Measurements from ENCODE around the gene TMEM135.

The TMEM135 gene

DNA sequence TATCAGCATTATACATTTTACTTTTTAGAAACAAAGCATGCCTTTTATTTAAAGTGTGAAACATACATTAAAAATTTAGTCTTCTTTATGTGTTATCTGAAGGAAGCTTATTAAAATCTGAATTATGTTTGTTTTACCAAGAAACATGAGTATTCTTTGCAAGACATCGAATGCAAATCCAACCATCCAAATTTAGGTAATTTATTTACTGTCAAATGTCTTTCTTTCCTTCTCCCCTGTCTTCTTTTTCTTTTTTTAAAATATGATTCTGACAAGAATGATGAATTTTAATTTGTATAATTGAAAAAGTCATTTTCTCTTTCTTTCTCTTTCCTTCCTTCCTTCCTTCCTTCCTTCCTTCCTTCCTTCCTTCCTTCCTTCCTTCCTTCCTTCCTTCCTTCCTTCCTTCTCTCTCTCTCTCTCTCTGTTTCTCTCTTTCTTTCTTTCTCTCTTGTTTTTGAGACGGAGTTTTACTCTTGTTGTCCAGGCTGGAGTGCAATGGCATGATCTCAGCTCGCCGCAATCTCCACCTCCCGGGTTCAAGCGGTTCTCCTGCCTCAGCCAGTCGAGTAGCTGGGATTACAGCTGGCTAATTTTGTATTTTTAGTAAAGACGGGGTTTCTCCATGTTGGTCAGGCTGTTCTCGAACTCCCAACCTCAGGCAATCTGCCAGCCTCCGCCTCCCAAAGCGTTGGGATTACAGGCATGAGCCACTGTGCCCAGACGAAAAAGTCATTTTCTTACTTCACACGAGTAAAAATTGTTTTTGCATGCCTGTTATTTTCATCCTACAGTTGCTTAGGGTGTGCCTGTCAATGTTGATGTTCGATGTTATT is 157.5 kb downstream of the TMEM135 start:
- no peak for DNase-seq (ENCODE audit: low read depth)

GRCh38 chr11:87198266-87198881 is 160.6 kb downstream of the TMEM135 start:
- DNase-seq (ENCODE audit: low read depth), result peak; percentile 13

GRCh38 chr11:87201376-87201775 is 163.6 kb downstream of the TMEM135 start:
- no peak for DNase-seq (ENCODE audit: low read depth)

DNA sequence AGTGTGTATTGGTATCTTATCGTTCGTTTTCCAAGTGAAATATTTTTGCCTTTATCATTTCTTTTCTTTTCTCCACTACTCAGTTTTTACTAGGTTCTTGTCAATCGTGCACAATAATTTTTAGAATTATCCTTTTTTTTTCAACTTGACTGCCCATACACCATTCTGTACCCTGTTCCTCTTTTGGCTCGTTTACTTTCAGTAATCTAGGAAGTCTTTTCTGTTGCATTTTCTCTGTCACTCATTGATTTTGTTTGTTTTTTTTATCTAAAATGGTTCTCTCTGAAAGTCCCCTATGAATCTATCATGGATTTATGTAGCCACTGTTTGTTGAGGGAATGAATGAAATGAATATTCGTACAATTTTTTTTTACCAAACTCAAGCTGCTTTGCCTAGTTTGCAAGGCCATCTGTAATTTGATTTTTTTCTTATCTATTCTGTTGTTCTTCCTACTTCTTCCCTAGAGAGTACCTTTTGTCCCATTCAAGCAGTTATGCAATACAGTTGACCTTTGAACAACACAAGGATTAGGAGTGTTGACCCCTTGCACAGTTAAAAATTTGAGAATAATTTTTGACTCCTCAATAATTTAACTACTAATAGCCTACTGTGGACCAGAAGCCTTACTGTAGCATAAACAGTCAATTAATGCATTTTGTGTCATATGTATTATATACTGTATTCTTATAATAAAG is 166.3 kb downstream of the TMEM135 start:
- no peak for DNase-seq (ENCODE audit: low read depth)

DNA sequence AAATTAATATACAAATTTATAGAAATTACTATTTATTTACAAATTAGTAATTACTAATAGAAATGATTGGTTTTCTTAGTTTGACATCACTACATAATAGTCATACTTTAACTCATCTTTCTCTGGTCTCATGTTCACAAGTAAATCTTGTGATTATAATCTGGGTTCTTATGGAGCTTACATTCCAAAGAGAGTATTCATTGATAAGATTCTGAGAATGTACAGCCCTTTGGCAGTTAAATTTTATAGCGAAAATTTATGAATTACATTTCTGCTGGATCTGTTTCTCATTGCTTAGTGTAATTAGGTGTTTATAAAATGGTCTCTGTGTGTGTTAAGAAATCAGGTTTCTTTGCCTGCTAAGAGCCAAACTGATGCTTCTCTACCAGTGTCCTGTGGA is 175.2 kb downstream of the TMEM135 start:
- DNase-seq (ENCODE audit: low read depth), result peak; percentile 12

GRCh38 chr11:87213444-87213843 is 175.7 kb downstream of the TMEM135 start:
- no peak for DNase-seq (ENCODE audit: low read depth)

DNA sequence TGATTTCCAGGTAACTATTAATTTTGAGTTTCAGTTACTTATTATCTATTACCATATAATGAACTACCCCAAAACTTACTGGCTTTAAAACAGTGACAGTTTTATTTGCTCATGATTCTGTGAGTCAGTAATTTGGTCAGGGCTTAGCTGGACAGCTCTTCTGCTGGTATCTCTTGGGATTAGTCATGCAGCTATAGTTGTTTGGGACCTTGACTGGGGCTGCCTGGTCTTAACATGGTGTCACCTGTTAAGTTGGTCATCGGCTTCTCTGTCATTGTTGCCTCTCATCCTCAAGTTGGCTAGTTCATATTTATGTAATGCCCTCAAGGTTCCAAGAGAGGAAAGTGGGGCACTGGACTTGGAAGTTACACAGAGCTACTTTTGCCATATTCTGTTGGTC is 177.5 kb downstream of the TMEM135 start:
- DNase-seq (ENCODE audit: low read depth), result peak; percentile 50

- no peak for DNase-seq (ENCODE audit: low read depth)
Measured at GRCh38 chr11:87219266-87219665, 181.5 kb downstream of the TMEM135 start.

GRCh38 chr11:87223816-87224215 is 186.1 kb downstream of the TMEM135 start:
- peak; percentile 23 for DNase-seq (ENCODE audit: low read depth)

DNA sequence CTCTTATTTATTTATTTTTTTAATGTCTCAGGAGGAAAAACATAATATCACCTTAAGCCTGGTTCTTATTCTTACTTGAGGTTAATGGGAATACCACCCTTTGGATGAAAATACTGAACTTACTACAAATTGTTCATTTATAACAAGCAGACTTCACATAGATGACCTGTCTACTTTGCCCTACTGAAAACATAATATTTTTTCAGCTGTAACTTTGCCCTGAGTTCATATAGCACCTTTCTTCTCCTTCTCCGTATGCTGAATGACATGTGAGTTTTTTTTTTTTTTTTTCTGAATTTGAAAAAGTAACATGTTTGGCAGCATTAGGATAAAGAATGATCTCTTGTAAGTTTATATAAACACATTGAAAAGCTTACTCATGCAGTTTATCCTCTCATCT is 186.8 kb downstream of the TMEM135 start:
- peak; percentile 13 for DNase-seq (ENCODE audit: low read depth)

GRCh38 chr11:87228820-87229219 is 191.1 kb downstream of the TMEM135 start:
- no peak for DNase-seq (ENCODE audit: low read depth)

- DNase-seq (ENCODE audit: low read depth), result no peak
Measured at GRCh38 chr11:87230995-87231394, 193.3 kb downstream of the TMEM135 start.

GRCh38 chr11:87232320-87232719 is 194.6 kb downstream of the TMEM135 start:
- no peak for DNase-seq (ENCODE audit: low read depth)

GRCh38 chr11:87235366-87235765 is 197.6 kb downstream of the TMEM135 start:
- DNase-seq (ENCODE audit: low read depth), result no peak

- DNase-seq (ENCODE audit: low read depth), result peak; percentile 15
Measured at GRCh38 chr11:87236368-87236767, 198.6 kb downstream of the TMEM135 start.

DNA sequence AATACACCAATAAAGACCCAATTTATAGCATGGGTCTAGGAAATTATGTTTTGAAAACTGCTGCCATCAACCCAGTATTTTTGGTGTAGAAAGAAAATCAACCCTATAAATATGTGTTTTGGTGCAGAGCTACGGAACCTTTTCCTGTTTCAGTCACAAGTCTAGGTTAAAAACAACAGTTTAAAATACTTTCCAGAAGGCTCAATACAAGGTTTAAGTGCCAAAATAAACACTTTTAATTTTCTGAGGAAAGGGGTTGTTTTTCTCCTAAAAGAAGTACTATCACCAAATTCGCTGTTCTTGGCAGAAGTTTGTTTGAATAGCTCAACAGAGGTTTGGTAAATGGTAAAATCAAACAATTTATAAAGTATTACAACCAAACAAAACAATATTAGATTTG is 201.3 kb downstream of the TMEM135 start:
- DNase-seq (ENCODE audit: low read depth), result no peak

GRCh38 chr11:87239531-87239930 is 201.8 kb downstream of the TMEM135 start:
- DNase-seq (ENCODE audit: low read depth), result no peak

- DNase-seq (ENCODE audit: low read depth), result no peak
Measured at GRCh38 chr11:87251560-87251959, 213.8 kb downstream of the TMEM135 start.

DNA sequence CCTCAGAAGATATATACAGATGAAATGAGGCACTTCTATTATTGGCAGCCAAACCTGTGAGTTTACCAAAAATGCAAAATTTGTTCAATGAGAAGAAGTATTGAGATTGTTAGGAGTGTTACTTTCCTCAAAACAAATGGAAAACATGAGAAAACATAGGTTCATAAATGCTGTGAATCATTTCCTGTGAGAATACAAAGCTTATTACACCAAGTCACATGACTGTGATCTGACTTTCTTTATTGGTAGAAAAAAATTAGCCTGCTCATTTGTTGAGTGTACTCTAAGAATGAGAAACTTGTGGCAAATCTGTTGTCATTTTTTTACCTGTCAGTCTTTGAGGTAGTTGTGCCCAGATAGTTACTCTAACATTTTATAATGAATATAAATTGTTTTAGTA is 215.1 kb downstream of the TMEM135 start:
- DNase-seq (ENCODE audit: low read depth), result peak; percentile 48

DNA sequence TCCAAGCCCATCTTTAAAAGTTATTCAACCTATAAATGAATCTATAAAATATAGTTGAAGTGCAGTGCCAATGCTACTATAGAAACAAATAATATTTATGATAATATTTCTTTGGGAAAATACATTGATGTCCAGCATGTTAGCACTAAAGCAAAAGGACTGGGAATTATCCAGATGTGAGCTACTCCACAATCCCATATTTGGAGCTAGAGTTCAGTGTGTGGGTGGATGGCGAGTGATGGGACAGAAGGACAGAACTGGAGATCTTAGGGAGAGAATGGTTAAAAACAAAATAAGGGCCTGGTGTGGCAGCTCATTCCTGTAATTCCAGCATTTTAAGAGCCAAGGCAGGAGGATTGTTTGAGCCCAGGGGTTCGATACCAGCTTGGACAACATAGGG is 216.8 kb downstream of the TMEM135 start:
- DNase-seq (ENCODE audit: low read depth), result no peak

DNA sequence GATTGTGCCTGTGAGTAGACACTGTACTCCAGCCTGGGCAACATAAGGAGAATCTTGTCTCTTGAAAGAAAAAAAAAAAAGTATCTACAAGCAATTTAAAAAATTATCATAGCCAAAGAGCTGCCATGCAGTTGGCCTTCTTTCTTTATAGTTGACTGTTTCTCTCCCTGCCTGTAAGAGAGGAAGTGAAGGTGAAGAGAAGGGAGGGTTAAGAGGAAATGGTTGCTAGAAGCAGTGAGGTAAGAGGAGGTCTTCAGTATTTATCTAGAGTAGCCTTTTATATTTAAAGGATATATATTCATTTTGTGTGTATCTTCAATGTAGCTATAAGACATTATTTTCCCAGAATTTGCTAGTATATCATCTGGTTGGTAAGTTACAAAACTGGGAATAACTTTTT is 217.9 kb downstream of the TMEM135 start:
- DNase-seq (ENCODE audit: low read depth), result no peak

DNA sequence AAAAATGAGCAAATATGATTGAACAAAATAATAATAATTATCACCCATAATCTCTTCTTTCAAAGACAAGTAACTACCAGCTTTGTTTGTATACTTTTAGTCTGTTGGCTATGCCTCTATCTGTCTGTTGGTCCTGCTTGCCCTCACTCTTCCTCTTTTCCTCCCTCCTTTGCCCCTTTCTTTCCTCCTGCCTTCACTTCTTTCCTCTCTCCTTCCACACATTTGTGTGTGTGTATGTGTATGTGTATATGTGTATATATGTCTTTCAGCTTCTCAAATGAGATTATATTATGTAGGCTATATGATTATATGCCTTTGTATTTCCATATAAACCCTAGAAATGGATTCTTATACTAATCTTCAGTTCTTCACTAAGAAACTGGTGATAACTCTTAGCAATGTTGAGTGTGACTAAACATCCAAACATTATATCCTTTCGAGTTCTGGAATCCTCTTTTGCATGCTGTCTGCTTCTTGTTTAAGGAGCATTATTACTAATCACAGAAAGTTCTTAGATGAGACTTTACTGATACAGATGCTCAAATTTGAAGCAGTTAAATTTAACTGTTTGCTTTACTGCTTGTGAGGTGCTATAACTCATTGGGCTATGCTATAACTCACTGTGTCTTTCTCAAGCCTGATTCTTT is 219.1 kb downstream of the TMEM135 start:
- no peak for DNase-seq (ENCODE audit: low read depth)
